MG63 (cell line): ENCODE measurements around the gene MAD1L1. TPM values are rescaled to one million over a fixed set of nuclear protein-coding genes. Genes with fewer than 3 reads are reported as not detected.

Experiments used
- DNase-seq: peaks from one replicate; pipeline ENCODE4 v3.0.0-alpha.2; 2020
- H3K27me3 ChIP-seq: fragments of 250-450 bp; sonication (Bioruptor Pico); 2 replicates; pipeline ENCODE4 v1.5.1; 2020; ENCODE audit warnings: mild to moderate bottlenecking, moderate library complexity
- H3K36me3 ChIP-seq: fragments of 250-450 bp; sonication (Bioruptor Pico); 2 replicates; pipeline ENCODE4 v1.5.1; 2020; ENCODE audit warnings: mild to moderate bottlenecking, moderate library complexity
- H3K4me3 ChIP-seq: fragments of 250-450 bp; sonication (Bioruptor Pico); 2 replicates; pipeline ENCODE4 v1.5.1; 2020; ENCODE audit warnings: mild to moderate bottlenecking, moderate library complexity
- H3K9me3 ChIP-seq: fragments of 250-450 bp; sonication (Bioruptor Pico); 2 replicates; pipeline ENCODE4 v1.5.1; 2020; ENCODE audit warnings: mild to moderate bottlenecking, moderate library complexity
- total RNA-seq: library from RNA; depleted of rRNA; stranded (reverse); fragments of >200 nt; shearing (Covaris generic); gene quantifications from 2 replicates; pipeline ENCODE4 v1.2.3, GENCODE V29; 2014; ENCODE audit warnings: low replicate concordance

MAD1L1 gene
- total RNA-seq, 1 experiment from 2014 or later, result 65.1 TPM

- peaks cover 2% of the 10 kb centered on the region; the same call in 1 of the 2 replicates for H3K36me3 ChIP-seq
- DNase-seq, result no peak
- H3K4me3 ChIP-seq, result no peak overlapping the region
- H3K9me3 ChIP-seq, result no peaks in the 10 kb centered on the region
- no peaks in the 10 kb centered on the region for H3K27me3 ChIP-seq
These were observed 50.3 kb downstream of the MAD1L1 start for GRCh38 chr7:2182461-2182860.

GRCh38 chr7:2181077-2181854 is 51.5 kb downstream of the MAD1L1 start:
- Histone ChIP-seq H3K4me3 (no peak overlapping the region), H3K27me3 (no peaks in the 10 kb centered on the region), H3K36me3 (peaks cover 2% of the 10 kb centered on the region; the same call in 1 of the 2 replicates), H3K9me3 (no peaks in the 10 kb centered on the region)
- no peak for DNase-seq

- Histone ChIP-seq H3K27me3 (no peaks in the 10 kb centered on the region), H3K36me3 (peaks cover 2% of the 10 kb centered on the region; the same call in 1 of the 2 replicates), H3K9me3 (no peaks in the 10 kb centered on the region), H3K4me3 (no peak overlapping the region)
- DNase-seq, result no peak
These were observed 52.7 kb downstream of the MAD1L1 start for GRCh38 chr7:2180081-2180480.

GRCh38 chr7:2175514-2175913 is 57.2 kb downstream of the MAD1L1 start:
- H3K4me3 ChIP-seq, result no peak overlapping the region
- DNase-seq, result peak; percentile 90

GRCh38 chr7:2175091-2175490 is 57.7 kb downstream of the MAD1L1 start:
- peaks cover 14% of the 10 kb centered on the region for H3K36me3 ChIP-seq
- no peak for DNase-seq
- no peak overlapping the region for H3K4me3 ChIP-seq
- H3K27me3 ChIP-seq, result no peaks in the 10 kb centered on the region
- no peaks in the 10 kb centered on the region for H3K9me3 ChIP-seq

More at GRCh38 chr7:2175514-2175913, 57.2 kb downstream of the MAD1L1 start:
- Histone ChIP-seq H3K27me3 (no peaks in the 10 kb centered on the region), H3K9me3 (no peaks in the 10 kb centered on the region), H3K36me3 (peaks cover 14% of the 10 kb centered on the region)

- H3K27me3 ChIP-seq, result no peaks in the 10 kb centered on the region
- DNase-seq, result no peak
- no peak overlapping the region for H3K4me3 ChIP-seq
- peaks cover 14% of the 10 kb centered on the region for H3K36me3 ChIP-seq
- no peaks in the 10 kb centered on the region for H3K9me3 ChIP-seq
These were observed 59.4 kb downstream of the MAD1L1 start for GRCh38 chr7:2173189-2173827.

GRCh38 chr7:2172311-2173188 is 60.2 kb downstream of the MAD1L1 start:
- H3K9me3 ChIP-seq, result no peaks in the 10 kb centered on the region
- H3K36me3 ChIP-seq, result peaks cover 14% of the 10 kb centered on the region
- no peaks in the 10 kb centered on the region for H3K27me3 ChIP-seq
- no peak overlapping the region for H3K4me3 ChIP-seq
- peak; percentile 79 for DNase-seq

- Histone ChIP-seq H3K36me3 (peaks cover 14% of the 10 kb centered on the region), H3K27me3 (no peaks in the 10 kb centered on the region), H3K9me3 (no peaks in the 10 kb centered on the region), H3K4me3 (no peak overlapping the region)
- DNase-seq, result no peak
These were observed 60.9 kb downstream of the MAD1L1 start for GRCh38 chr7:2171855-2172254.

GRCh38 chr7:2170576-2171521 is 61.9 kb downstream of the MAD1L1 start:
- H3K27me3 ChIP-seq, result no peaks in the 10 kb centered on the region

GRCh38 chr7:2169923-2170575 is 62.7 kb downstream of the MAD1L1 start:
- Histone ChIP-seq H3K9me3 (no peaks in the 10 kb centered on the region), H3K36me3 (peaks cover 14% of the 10 kb centered on the region), H3K27me3 (no peaks in the 10 kb centered on the region), H3K4me3 (no peak overlapping the region)
- DNase-seq, result no peak

More at GRCh38 chr7:2170576-2171521, 61.9 kb downstream of the MAD1L1 start:
- peaks cover 14% of the 10 kb centered on the region for H3K36me3 ChIP-seq
- no peaks in the 10 kb centered on the region for H3K9me3 ChIP-seq
- H3K4me3 ChIP-seq, result no peak overlapping the region
- no peak for DNase-seq

- no peak overlapping the region for H3K4me3 ChIP-seq
- H3K27me3 ChIP-seq, result no peaks in the 10 kb centered on the region
- DNase-seq, result no peak
- H3K36me3 ChIP-seq, result peaks cover 6% of the 10 kb centered on the region; the same call in 1 of the 2 replicates
- H3K9me3 ChIP-seq, result no peaks in the 10 kb centered on the region
These were observed 64.0 kb downstream of the MAD1L1 start for GRCh38 chr7:2168615-2169311.

GRCh38 chr7:2166625-2167280 is 66.0 kb downstream of the MAD1L1 start:
- H3K4me3 ChIP-seq, result no peak overlapping the region
- H3K36me3 ChIP-seq, result no peaks in the 10 kb centered on the region
- no peaks in the 10 kb centered on the region for H3K27me3 ChIP-seq
- DNase-seq, result no peak
- H3K9me3 ChIP-seq, result no peaks in the 10 kb centered on the region

- Histone ChIP-seq H3K4me3 (no peak overlapping the region), H3K36me3 (no peaks in the 10 kb centered on the region), H3K9me3 (no peaks in the 10 kb centered on the region), H3K27me3 (no peaks in the 10 kb centered on the region)
- DNase-seq, result no peak
These were observed 66.8 kb downstream of the MAD1L1 start for GRCh38 chr7:2165610-2166594.

GRCh38 chr7:2165239-2165609 is 67.5 kb downstream of the MAD1L1 start:
- Histone ChIP-seq H3K9me3 (no peaks in the 10 kb centered on the region), H3K4me3 (no peak overlapping the region), H3K27me3 (no peaks in the 10 kb centered on the region), H3K36me3 (no peaks in the 10 kb centered on the region)
- DNase-seq, result no peak
